ENCODE data around the gene CASKIN1. TPM values are rescaled to one million over a fixed set of nuclear protein-coding genes. Genes with fewer than 3 reads are reported as not detected.

The CASKIN1 gene
- total RNA-seq, 1 experiment from 2014 or later = 5.9 TPM

DNA sequence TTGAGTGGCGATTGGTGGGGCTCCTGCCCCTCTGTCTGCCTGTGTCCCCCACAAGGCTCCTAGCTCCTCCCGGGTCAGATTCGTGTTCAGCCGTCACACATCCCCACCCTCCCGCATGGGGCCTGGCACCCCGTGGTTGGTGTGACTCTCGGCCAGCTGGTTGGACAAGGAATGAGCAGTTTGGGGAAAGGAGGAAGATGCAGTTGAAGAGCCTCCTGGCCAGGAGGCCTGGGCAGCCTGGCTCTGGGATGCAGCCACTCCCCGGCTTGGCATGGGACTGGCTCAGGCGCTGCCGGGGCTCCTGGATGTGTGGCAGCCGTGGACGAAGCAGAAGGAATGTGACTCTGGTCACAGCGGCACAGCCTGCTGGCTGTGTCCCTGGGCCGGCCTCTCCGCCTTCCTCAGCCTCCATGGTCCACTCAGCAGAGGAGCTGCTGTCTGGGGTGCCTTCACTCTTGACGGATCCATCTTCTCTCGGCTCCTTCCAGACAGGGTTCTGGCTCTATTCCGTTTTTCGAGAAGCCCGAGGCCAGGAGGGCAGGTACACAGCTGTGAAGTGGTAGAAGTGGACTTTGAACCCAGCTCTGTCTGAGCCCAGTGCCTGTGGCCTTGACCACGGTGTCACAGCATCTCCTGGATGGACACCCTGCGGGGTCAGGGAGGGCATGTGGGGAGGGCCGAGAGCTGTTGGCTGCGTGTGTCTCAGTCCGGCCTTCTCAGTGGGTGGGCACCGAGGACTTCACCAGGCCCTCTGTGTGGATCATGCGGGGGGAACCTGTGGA lies 38.7 kb downstream of the CASKIN1 start:
- H3K4me3 ChIP-seq (replicated peaks in 1 of 2; ENCODE audit: low read depth in 1 of 2, low read length in 2 of 2) = no peak overlapping the region; a peak in 1 of 4 replicates
- no TSS peak for BruUV-seq (replicated peaks)
- no peaks in the 10 kb centered on the region for H3K27me3 ChIP-seq (ENCODE audit: insufficient read depth, low read length)
- ChIA-PET RAD21 (ENCODE audit: low non-redundant PET in 1 of 2, low total read pairs in 2 of 2, uncharacterized antibody in 2 of 2, unreplicated experiment in 2 of 2) (no interaction called here), POLR2A (no interaction called here), CTCF (no interaction called here)
- H3K9me3 ChIP-seq (ENCODE audit: control insufficient read depth in 1 of 2, insufficient read depth in 1 of 2, low read depth in 1 of 2, low read length in 2 of 2) = no peaks in the 10 kb centered on the region
- H3K79me2 ChIP-seq (ENCODE audit: insufficient read depth, low read length) = peaks cover 92% of the 10 kb centered on the region
- peaks cover 45 to 73% of the 10 kb centered on the region in 2 experiments for H3K4me1 ChIP-seq (ENCODE audit: control insufficient read depth in 1 of 2, insufficient read depth in 2 of 2, low read length in 2 of 2)
- H3K36me3 ChIP-seq (ENCODE audit: control insufficient read depth in 1 of 2, insufficient read depth in 2 of 2, low read length in 2 of 2) = peaks cover 0 to 31% of the 10 kb centered on the region in 2 experiments; a peak in 2 of 4 replicates
- H3K9ac ChIP-seq (ENCODE audit: low read length) = peak overlapping the region; percentile 98
- TF ChIP-seq SRF (IDR thresholded peaks at IDR 0.05; ENCODE audit: low read depth) (no peak), TCF7L2 (IDR thresholded peaks at IDR 0.05; ENCODE audit: borderline replicate concordance, extremely low read depth, insufficient read depth, insufficient read length) (no peak), YY1 (IDR thresholded peaks at IDR 0.05; ENCODE audit: extremely low read depth, insufficient replicate concordance, low read depth, low read length) (no peak), EGR1 (IDR thresholded peaks at IDR 0.05; ENCODE audit: low read depth) (no peak)
- TF ChIP-seq, protein P1, sequence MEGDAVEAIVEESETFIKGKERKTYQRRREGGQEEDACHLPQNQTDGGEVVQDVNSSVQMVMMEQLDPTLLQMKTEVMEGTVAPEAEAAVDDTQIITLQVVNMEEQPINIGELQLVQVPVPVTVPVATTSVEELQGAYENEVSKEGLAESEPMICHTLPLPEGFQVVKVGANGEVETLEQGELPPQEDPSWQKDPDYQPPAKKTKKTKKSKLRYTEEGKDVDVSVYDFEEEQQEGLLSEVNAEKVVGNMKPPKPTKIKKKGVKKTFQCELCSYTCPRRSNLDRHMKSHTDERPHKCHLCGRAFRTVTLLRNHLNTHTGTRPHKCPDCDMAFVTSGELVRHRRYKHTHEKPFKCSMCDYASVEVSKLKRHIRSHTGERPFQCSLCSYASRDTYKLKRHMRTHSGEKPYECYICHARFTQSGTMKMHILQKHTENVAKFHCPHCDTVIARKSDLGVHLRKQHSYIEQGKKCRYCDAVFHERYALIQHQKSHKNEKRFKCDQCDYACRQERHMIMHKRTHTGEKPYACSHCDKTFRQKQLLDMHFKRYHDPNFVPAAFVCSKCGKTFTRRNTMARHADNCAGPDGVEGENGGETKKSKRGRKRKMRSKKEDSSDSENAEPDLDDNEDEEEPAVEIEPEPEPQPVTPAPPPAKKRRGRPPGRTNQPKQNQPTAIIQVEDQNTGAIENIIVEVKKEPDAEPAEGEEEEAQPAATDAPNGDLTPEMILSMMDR (IDR thresholded peaks at IDR 0.05 in 2 of 3, conservative IDR thresholded peaks at IDR 0.05 in 1 of 3; ENCODE audit: borderline replicate concordance in 1 of 3, insufficient read depth in 1 of 3, low read depth in 2 of 3, low read length in 2 of 3) = no peak
- TF ChIP-seq, protein P2, sequence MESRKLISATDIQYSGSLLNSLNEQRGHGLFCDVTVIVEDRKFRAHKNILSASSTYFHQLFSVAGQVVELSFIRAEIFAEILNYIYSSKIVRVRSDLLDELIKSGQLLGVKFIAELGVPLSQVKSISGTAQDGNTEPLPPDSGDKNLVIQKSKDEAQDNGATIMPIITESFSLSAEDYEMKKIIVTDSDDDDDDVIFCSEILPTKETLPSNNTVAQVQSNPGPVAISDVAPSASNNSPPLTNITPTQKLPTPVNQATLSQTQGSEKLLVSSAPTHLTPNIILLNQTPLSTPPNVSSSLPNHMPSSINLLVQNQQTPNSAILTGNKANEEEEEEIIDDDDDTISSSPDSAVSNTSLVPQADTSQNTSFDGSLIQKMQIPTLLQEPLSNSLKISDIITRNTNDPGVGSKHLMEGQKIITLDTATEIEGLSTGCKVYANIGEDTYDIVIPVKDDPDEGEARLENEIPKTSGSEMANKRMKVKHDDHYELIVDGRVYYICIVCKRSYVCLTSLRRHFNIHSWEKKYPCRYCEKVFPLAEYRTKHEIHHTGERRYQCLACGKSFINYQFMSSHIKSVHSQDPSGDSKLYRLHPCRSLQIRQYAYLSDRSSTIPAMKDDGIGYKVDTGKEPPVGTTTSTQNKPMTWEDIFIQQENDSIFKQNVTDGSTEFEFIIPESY (IDR thresholded peaks at IDR 0.05; ENCODE audit: extremely low read depth, insufficient replicate concordance, low read length) = no peak
- TF ChIP-seq, protein P3, sequence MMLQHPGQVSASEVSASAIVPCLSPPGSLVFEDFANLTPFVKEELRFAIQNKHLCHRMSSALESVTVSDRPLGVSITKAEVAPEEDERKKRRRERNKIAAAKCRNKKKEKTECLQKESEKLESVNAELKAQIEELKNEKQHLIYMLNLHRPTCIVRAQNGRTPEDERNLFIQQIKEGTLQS (IDR thresholded peaks at IDR 0.05) = no peak
- peak overlapping the region; percentile 97 for H3K4me2 ChIP-seq (ENCODE audit: low read length)
- H2AFZ ChIP-seq (ENCODE audit: low read depth, low read length, poor library complexity, severe bottlenecking) = no peak overlapping the region
- no peak for DNase-seq (ENCODE audit: low read depth, low spot score)
- intact Hi-C loops (cut with micrococcal nuclease) = loop anchor here (5.0 kb wide), 1 partner anchor 865 kb away; the partner anchor contains the start of genes HCFC1R1, THOC6 and TNFRSF12A
- ATAC-seq = no peak
- H4K20me1 ChIP-seq (ENCODE audit: insufficient read depth) = no peaks in the 10 kb centered on the region
- H3K9me2 ChIP-seq (ENCODE audit: insufficient read depth) = no peaks in the 10 kb centered on the region
- H3K27ac ChIP-seq (ENCODE audit: low read depth, low read length) = peak overlapping the region; percentile 80; the same call in 1 of the 2 replicates
